MG63 (cell line): ENCODE measurements around the gene INHBE. TPM values are rescaled to one million over a fixed set of nuclear protein-coding genes. Genes with fewer than 3 reads are reported as not detected.

Experiments
- DNase-seq: peaks from one replicate; pipeline ENCODE4 v3.0.0-alpha.2; 2020
- H3K27me3 ChIP-seq: fragments of 250-450 bp; sonication (Bioruptor Pico); 2 replicates; pipeline ENCODE4 v1.5.1; 2020; ENCODE audit warnings: mild to moderate bottlenecking, moderate library complexity
- H3K36me3 ChIP-seq: fragments of 250-450 bp; sonication (Bioruptor Pico); 2 replicates; pipeline ENCODE4 v1.5.1; 2020; ENCODE audit warnings: mild to moderate bottlenecking, moderate library complexity
- H3K4me3 ChIP-seq: fragments of 250-450 bp; sonication (Bioruptor Pico); 2 replicates; pipeline ENCODE4 v1.5.1; 2020; ENCODE audit warnings: mild to moderate bottlenecking, moderate library complexity
- H3K9me3 ChIP-seq: fragments of 250-450 bp; sonication (Bioruptor Pico); 2 replicates; pipeline ENCODE4 v1.5.1; 2020; ENCODE audit warnings: mild to moderate bottlenecking, moderate library complexity
- total RNA-seq: library from RNA; depleted of rRNA; stranded (reverse); fragments of >200 nt; shearing (Covaris generic); gene quantifications from 2 replicates; pipeline ENCODE4 v1.2.3, GENCODE V29; 2014; ENCODE audit warnings: low replicate concordance

The INHBE gene
- total RNA-seq, 1 experiment from 2014 or later = 7.4 TPM

- DNase-seq = no peak
- no peaks in the 10 kb centered on the region for H3K9me3 ChIP-seq
- H3K36me3 ChIP-seq = no peaks in the 10 kb centered on the region
- H3K27me3 ChIP-seq = peaks cover 29% of the 10 kb centered on the region
- no peak overlapping the region for H3K4me3 ChIP-seq
Observed at GRCh38 chr12:57476993-57477709, 22.0 kb downstream of the INHBE start.

- DNase-seq = peak; percentile 43
- Histone ChIP-seq H3K9me3 (no peaks in the 10 kb centered on the region), H3K36me3 (no peaks in the 10 kb centered on the region), H3K4me3 (no peak overlapping the region), H3K27me3 (peaks cover 21% of the 10 kb centered on the region)
Observed at GRCh38 chr12:57477710-57478681, 22.9 kb downstream of the INHBE start.

- DNase-seq = no peak
- Histone ChIP-seq H3K27me3 (peaks cover 14% of the 10 kb centered on the region), H3K9me3 (no peaks in the 10 kb centered on the region)
Observed at GRCh38 chr12:57479043-57479375, 23.9 kb downstream of the INHBE start.

GRCh38 chr12:57479376-57480115, 24.4 kb downstream of the INHBE start, which contains the start of gene ARHGAP9:
TSS of gene ARHGAP9 (minus strand) at chr12:57479866. CDS start at chr12:57479406, 460 bp downstream.
- DNase-seq = no peak
- no peaks in the 10 kb centered on the region for H3K9me3 ChIP-seq
- H3K36me3 ChIP-seq = no peaks in the 10 kb centered on the region
- H3K27me3 ChIP-seq = peaks cover 14% of the 10 kb centered on the region
- H3K4me3 ChIP-seq = no peak within 1 kb of the TSS

More at GRCh38 chr12:57479043-57479375, 23.9 kb downstream of the INHBE start:
- Histone ChIP-seq H3K36me3 (no peaks in the 10 kb centered on the region), H3K4me3 (no peak overlapping the region)

- DNase-seq = no peak
- no peak overlapping the region for H3K4me3 ChIP-seq
Observed at GRCh38 chr12:57481671-57482070, 26.6 kb downstream of the INHBE start.

GRCh38 chr12:57483466-57483865, 28.4 kb downstream of the INHBE start:
- peaks cover 3% of the 10 kb centered on the region; the same call in 1 of the 2 replicates for H3K27me3 ChIP-seq
- no peaks in the 10 kb centered on the region for H3K9me3 ChIP-seq
- H3K4me3 ChIP-seq = no peak overlapping the region
- peaks cover 4% of the 10 kb centered on the region for H3K36me3 ChIP-seq
- no peak for DNase-seq

More at GRCh38 chr12:57481671-57482070, 26.6 kb downstream of the INHBE start:
- H3K9me3 ChIP-seq = no peaks in the 10 kb centered on the region
- H3K36me3 ChIP-seq = no peaks in the 10 kb centered on the region
- H3K27me3 ChIP-seq = peaks cover 3% of the 10 kb centered on the region; the same call in 1 of the 2 replicates

- H3K36me3 ChIP-seq = peaks cover 25% of the 10 kb centered on the region
- H3K27me3 ChIP-seq = peaks cover 3% of the 10 kb centered on the region; the same call in 1 of the 2 replicates
- DNase-seq = no peak
Observed at GRCh38 chr12:57485695-57486094, 30.6 kb downstream of the INHBE start.

GRCh38 chr12:57487055-57487596, 32.0 kb downstream of the INHBE start:
- no peak for DNase-seq
- H3K36me3 ChIP-seq = peaks cover 37% of the 10 kb centered on the region
- H3K9me3 ChIP-seq = no peaks in the 10 kb centered on the region
- H3K27me3 ChIP-seq = no peaks in the 10 kb centered on the region
- peak overlapping the region; percentile 77 for H3K4me3 ChIP-seq

More at GRCh38 chr12:57485695-57486094, 30.6 kb downstream of the INHBE start:
- Histone ChIP-seq H3K4me3 (no peak overlapping the region), H3K9me3 (no peaks in the 10 kb centered on the region)

GRCh38 chr12:57487597-57488401, 32.7 kb downstream of the INHBE start, which contains the start of gene MARS1:
TSS of gene MARS1 (plus strand) at chr12:57488068. CDS start at chr12:57488091, 23 bp downstream.
- H3K27me3 ChIP-seq = no peaks in the 10 kb centered on the region
- H3K4me3 ChIP-seq = peak within 1 kb of the TSS; percentile 77
- DNase-seq = peak; percentile 96
- no peaks in the 10 kb centered on the region for H3K9me3 ChIP-seq
- H3K36me3 ChIP-seq = peaks cover 42% of the 10 kb centered on the region

- no peaks in the 10 kb centered on the region for H3K9me3 ChIP-seq
- H3K4me3 ChIP-seq = peak overlapping the region; percentile 77
- H3K36me3 ChIP-seq = peaks cover 44% of the 10 kb centered on the region
- no peak for DNase-seq
- no peaks in the 10 kb centered on the region for H3K27me3 ChIP-seq
Observed at GRCh38 chr12:57488402-57489156, 33.5 kb downstream of the INHBE start.

GRCh38 chr12:57489157-57489641, 34.1 kb downstream of the INHBE start:
- H3K9me3 ChIP-seq = no peaks in the 10 kb centered on the region
- H3K27me3 ChIP-seq = no peaks in the 10 kb centered on the region
- H3K36me3 ChIP-seq = peaks cover 47% of the 10 kb centered on the region
- no peak for DNase-seq
- H3K4me3 ChIP-seq = peak overlapping the region; percentile 77

- H3K27me3 ChIP-seq = no peaks in the 10 kb centered on the region
- peaks cover 51% of the 10 kb centered on the region for H3K36me3 ChIP-seq
- DNase-seq = no peak
- H3K4me3 ChIP-seq = no peak overlapping the region
- H3K9me3 ChIP-seq = no peaks in the 10 kb centered on the region
Observed at GRCh38 chr12:57490126-57490525, 35.0 kb downstream of the INHBE start.

GRCh38 chr12:57491393-57492280, 36.5 kb downstream of the INHBE start:
- Histone ChIP-seq H3K4me3 (no peak overlapping the region), H3K9me3 (no peaks in the 10 kb centered on the region), H3K27me3 (no peaks in the 10 kb centered on the region), H3K36me3 (peaks cover 61% of the 10 kb centered on the region)
- DNase-seq = no peak
